ENCODE data around the gene LIM2.

Gene LIM2

GRCh38 chr19:51346742-51347141 is 41.0 kb downstream of the LIM2 start:
- DNase-seq (ENCODE audit: low read depth in 2 of 2): no peak
- H3K4me3 ChIP-seq (replicated peaks in 1 of 2; ENCODE audit: low read depth in 2 of 2, low read length in 2 of 2): no peak overlapping the region
- no peak for TF ChIP-seq CTCF (IDR thresholded peaks at IDR 0.05; ENCODE audit: low read depth, low read length)

GRCh38 chr19:51345076-51345620 is 42.6 kb downstream of the LIM2 start:
- DNase-seq (ENCODE audit: low read depth in 2 of 2): no peak
- TF ChIP-seq CTCF (IDR thresholded peaks at IDR 0.05; ENCODE audit: low read depth, low read length): no peak
- H3K4me3 ChIP-seq (replicated peaks in 1 of 2; ENCODE audit: low read depth in 2 of 2, low read length in 2 of 2): no peak overlapping the region

GRCh38 chr19:51342631-51343569 is 44.9 kb downstream of the LIM2 start:
- no peak for TF ChIP-seq CTCF (IDR thresholded peaks at IDR 0.05; ENCODE audit: low read depth, low read length)
- DNase-seq (ENCODE audit: low read depth in 2 of 2): no peak
- no peak overlapping the region for H3K4me3 ChIP-seq (replicated peaks in 1 of 2; ENCODE audit: low read depth in 2 of 2, low read length in 2 of 2)

- no peak for DNase-seq (ENCODE audit: low read depth in 2 of 2)
- TF ChIP-seq CTCF (IDR thresholded peaks at IDR 0.05; ENCODE audit: low read depth, low read length): no peak
- H3K4me3 ChIP-seq (replicated peaks in 1 of 2; ENCODE audit: low read depth in 2 of 2, low read length in 2 of 2): no peak within 1 kb of the TSS
These were observed 45.7 kb downstream of the LIM2 start, which contains the start of gene VSIG10L for GRCh38 chr19:51341976-51342580. VSIG10L (minus strand) TSS chr19:51342139; CDS start chr19:51342124, 15 bp downstream.

- no peak for DNase-seq (ENCODE audit: low read depth in 2 of 2)
- H3K4me3 ChIP-seq (replicated peaks in 1 of 2; ENCODE audit: low read depth in 2 of 2, low read length in 2 of 2): no peak overlapping the region
- no peak for TF ChIP-seq CTCF (IDR thresholded peaks at IDR 0.05; ENCODE audit: low read depth, low read length)
These were observed 46.7 kb downstream of the LIM2 start for GRCh38 chr19:51341066-51341465.

- peak; percentile 98 to 99 for DNase-seq (ENCODE audit: low read depth in 2 of 2)
- no peak for TF ChIP-seq CTCF (IDR thresholded peaks at IDR 0.05; ENCODE audit: low read depth, low read length)
- H3K4me3 ChIP-seq (replicated peaks in 1 of 2; ENCODE audit: low read depth in 2 of 2, low read length in 2 of 2): peak overlapping the region; percentile 63 to 66
These were observed 47.8 kb downstream of the LIM2 start for GRCh38 chr19:51339687-51340656.
